Upper lobe of right lung (tissue), 1 donor: Measurements from ENCODE around the gene CEP104. TPM values are rescaled to one million over a fixed set of nuclear protein-coding genes. Genes with fewer than 3 reads are reported as not detected.

Experiments used
- ATAC-seq: fragments of 200-7000 bp; cut with Tn5 transposase; one replicate; pipeline ENCODE4 v1.9.1; 2020; ENCODE audit warnings: mild to moderate bottlenecking, moderate library complexity
- DNase-seq: peaks from one replicate; pipeline ENCODE4 v3.0.0-alpha.2; 2020
- H3K27ac ChIP-seq: fragments of 200-600 bp; one replicate; pipeline ENCODE4 v1.8.0; 2022
- H3K27me3 ChIP-seq: fragments of 200-600 bp; one replicate; pipeline ENCODE4 v1.8.0; 2022; ENCODE audit warnings: mild to moderate bottlenecking
- H3K36me3 ChIP-seq: fragments of 200-600 bp; one replicate; pipeline ENCODE4 v1.8.0; 2022
- H3K4me1 ChIP-seq: fragments of 200-600 bp; one replicate; pipeline ENCODE4 v1.8.0; 2022
- H3K4me3 ChIP-seq: fragments of 200-600 bp; one replicate; pipeline ENCODE4 v1.8.0; 2022; ENCODE audit warnings: mild to moderate bottlenecking
- H3K9me3 ChIP-seq: fragments of 200-600 bp; one replicate; pipeline ENCODE4 v1.8.0; 2022
- CTCF ChIP-seq: fragments of 200-600 bp; IDR thresholded peaks from one replicate; pipeline ENCODE4 v1.8.0; 2022; ENCODE audit warnings: antibody characterized with exemption
- intact Hi-C: fragments of 100-400 bp; cut with DNase I; formaldehyde crosslinking; loops from one replicate; pipeline ENCODE4 v1.11.0; 2022
- total RNA-seq: library from RNA; stranded (reverse); fragmentation: NEBNext Ultra II Directional; extraction: Animal tissue kit (Norgen Biotek cat#: 25700); gene quantifications from one replicate; pipeline ENCODE4 v1.2.1, GENCODE V29; 2021
- donor health status: DM: no; HTN: yes; CAD: no; lungs with severe emphysema.

Gene CEP104
- total RNA-seq, 1 donor from 2014 or later = 61.0 TPM

DNA sequence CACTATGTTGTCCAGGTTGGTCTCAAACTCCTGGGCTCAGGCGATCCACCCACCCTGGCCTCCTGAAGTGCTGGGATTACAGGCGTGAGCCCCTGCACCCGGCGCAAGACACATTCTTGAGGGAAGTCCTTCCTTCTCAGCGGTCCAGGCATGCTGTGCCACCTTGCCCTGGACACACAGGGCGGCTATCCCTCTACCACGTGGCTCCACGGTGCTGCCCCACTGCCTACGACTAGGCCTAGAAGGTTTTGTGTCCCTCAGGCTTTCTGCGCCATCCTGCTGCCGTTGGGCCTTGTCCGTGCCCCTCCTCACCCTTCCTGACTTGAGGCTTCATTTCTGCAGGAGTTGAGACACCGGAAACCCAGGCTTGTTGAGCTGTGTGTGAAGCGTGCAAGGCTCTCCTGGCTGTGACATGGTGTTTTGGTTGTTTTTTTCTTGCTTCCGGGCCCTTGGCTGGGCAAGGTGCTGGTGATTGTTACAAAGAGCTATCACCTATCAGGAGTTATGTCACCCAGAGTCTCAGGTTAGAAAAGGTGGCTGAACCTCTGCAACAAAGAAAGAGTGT lies 29.2 kb upstream of the CEP104 start:
- intact Hi-C loops = no loop called here
- no peak for DNase-seq
- no peaks in the 10 kb centered on the region for H3K4me1 ChIP-seq
- H3K27ac ChIP-seq = no peak overlapping the region
- H3K36me3 ChIP-seq = peaks cover 67% of the 10 kb centered on the region
- no peaks in the 10 kb centered on the region for H3K9me3 ChIP-seq
- ATAC-seq = no peak
- H3K4me3 ChIP-seq = no peak overlapping the region
- no peaks in the 10 kb centered on the region for H3K27me3 ChIP-seq
- no peak for TF ChIP-seq CTCF

- intact Hi-C loops = no loop called here
Observed at GRCh38 chr1:3885611-3886010, 28.6 kb upstream of the CEP104 start.

DNA sequence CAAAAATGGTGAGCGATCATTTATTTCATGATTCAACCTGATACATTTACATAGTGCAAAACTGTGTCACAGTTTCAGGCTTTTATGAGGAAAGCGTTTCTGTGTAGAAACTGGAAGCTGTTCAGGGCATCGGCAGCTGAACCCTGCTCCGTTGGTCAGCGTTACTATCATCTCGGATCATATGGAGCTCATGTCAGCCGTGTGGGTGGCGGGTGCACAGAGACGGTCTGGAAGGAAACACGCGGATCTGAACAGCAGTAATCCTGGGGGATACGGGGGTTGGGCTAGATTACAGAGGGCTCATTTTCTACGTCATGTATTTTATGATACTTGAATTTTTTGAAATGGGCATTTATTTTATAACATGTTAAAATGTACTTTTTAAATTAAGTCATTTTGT lies 28.0 kb upstream of the CEP104 start:
- no peak for TF ChIP-seq CTCF

More at GRCh38 chr1:3885611-3886010, 28.6 kb upstream of the CEP104 start:
- Histone ChIP-seq H3K27me3 (no peaks in the 10 kb centered on the region), H3K27ac (no peak overlapping the region), H3K4me3 (no peak overlapping the region), H3K36me3 (peaks cover 62% of the 10 kb centered on the region), H3K4me1 (no peaks in the 10 kb centered on the region), H3K9me3 (no peaks in the 10 kb centered on the region)
- no peak for TF ChIP-seq CTCF
- DNase-seq (no peak), ATAC-seq (no peak)

GRCh38 chr1:3883194-3883925 lies 26.3 kb upstream of the CEP104 start:
- H3K27me3 ChIP-seq = no peaks in the 10 kb centered on the region
- no peak for TF ChIP-seq CTCF
- H3K4me3 ChIP-seq = no peak overlapping the region
- DNase-seq (no peak), ATAC-seq (no peak)
- intact Hi-C loops = no loop called here
- H3K27ac ChIP-seq = no peak overlapping the region
- H3K9me3 ChIP-seq = peaks cover 7% of the 10 kb centered on the region
- H3K4me1 ChIP-seq = no peaks in the 10 kb centered on the region
- H3K36me3 ChIP-seq = peaks cover 39% of the 10 kb centered on the region

More for the DNA sequence above, 28.0 kb upstream of the CEP104 start:
- ATAC-seq (no peak), DNase-seq (no peak)
- intact Hi-C loops = no loop called here
- H3K9me3 ChIP-seq = no peaks in the 10 kb centered on the region
- H3K27ac ChIP-seq = no peak overlapping the region
- H3K4me3 ChIP-seq = no peak overlapping the region
- H3K36me3 ChIP-seq = peaks cover 55% of the 10 kb centered on the region
- no peaks in the 10 kb centered on the region for H3K4me1 ChIP-seq
- H3K27me3 ChIP-seq = no peaks in the 10 kb centered on the region

- H3K9me3 ChIP-seq = peaks cover 7% of the 10 kb centered on the region
- ATAC-seq = no peak
- peaks cover 25% of the 10 kb centered on the region for H3K36me3 ChIP-seq
- intact Hi-C loops = no loop called here
- H3K27me3 ChIP-seq = no peaks in the 10 kb centered on the region
- DNase-seq = no peak
- H3K4me3 ChIP-seq = no peak overlapping the region
- TF ChIP-seq CTCF = no peak
- no peak overlapping the region for H3K27ac ChIP-seq
- no peaks in the 10 kb centered on the region for H3K4me1 ChIP-seq
Observed at GRCh38 chr1:3881193-3881480, 24.1 kb upstream of the CEP104 start.
